GM12873 (cell line): Measurements from ENCODE around the gene C3AR1.

Experiments used
- TF ChIP-seq, protein P1 (sequence below): IDR thresholded peaks from 2 replicates; pipeline ENCODE4 v1.5.1; 2012; ENCODE audit warnings: low read depth, mild to moderate bottlenecking, moderate library complexity, low read length, control low read depth; ENCODE audit not compliant: insufficient read depth; ENCODE audit errors: missing control alignments

C3AR1 gene

DNA sequence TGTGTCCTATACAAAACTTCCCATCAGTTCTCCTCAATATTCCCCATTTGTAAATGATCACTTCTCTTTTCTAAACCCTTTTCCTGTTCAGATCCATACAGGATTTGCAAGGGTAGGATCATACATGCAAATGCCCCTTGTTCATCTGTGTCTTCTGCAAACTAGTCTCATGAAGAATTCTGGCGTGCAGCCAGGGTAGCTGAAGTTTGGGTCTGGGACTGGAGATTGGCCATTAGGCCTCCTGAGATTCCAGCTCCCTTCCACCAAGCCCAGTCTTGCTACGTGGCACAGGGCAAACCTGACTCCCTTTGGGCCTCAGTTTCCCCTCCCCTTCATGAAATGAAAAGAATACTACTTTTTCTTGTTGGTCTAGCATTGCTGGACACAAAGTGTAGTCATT lies 11.3 kb downstream of the C3AR1 start:
- TF ChIP-seq, protein P1, sequence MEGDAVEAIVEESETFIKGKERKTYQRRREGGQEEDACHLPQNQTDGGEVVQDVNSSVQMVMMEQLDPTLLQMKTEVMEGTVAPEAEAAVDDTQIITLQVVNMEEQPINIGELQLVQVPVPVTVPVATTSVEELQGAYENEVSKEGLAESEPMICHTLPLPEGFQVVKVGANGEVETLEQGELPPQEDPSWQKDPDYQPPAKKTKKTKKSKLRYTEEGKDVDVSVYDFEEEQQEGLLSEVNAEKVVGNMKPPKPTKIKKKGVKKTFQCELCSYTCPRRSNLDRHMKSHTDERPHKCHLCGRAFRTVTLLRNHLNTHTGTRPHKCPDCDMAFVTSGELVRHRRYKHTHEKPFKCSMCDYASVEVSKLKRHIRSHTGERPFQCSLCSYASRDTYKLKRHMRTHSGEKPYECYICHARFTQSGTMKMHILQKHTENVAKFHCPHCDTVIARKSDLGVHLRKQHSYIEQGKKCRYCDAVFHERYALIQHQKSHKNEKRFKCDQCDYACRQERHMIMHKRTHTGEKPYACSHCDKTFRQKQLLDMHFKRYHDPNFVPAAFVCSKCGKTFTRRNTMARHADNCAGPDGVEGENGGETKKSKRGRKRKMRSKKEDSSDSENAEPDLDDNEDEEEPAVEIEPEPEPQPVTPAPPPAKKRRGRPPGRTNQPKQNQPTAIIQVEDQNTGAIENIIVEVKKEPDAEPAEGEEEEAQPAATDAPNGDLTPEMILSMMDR: no peak

DNA sequence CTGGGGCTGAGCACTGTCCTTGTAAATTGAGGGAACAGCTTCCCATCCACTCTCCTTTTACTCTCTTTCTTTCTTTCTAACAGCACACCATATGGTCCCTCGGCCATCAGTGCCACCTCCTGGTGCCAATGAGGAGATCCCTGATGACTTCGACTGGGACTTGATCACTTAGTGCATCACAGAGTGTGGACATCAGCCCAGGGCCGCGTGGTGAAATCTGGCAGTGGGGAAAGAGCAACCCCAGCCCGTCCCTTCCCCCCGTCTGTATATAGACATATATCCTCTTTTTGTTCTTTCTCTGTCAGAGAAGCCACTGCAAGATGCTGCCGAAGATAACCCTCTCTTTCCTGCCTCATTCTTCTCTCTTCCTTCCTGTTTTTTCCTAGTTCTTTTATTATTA lies 13.5 kb downstream of the C3AR1 start:
- TF ChIP-seq, protein P1: no peak

DNA sequence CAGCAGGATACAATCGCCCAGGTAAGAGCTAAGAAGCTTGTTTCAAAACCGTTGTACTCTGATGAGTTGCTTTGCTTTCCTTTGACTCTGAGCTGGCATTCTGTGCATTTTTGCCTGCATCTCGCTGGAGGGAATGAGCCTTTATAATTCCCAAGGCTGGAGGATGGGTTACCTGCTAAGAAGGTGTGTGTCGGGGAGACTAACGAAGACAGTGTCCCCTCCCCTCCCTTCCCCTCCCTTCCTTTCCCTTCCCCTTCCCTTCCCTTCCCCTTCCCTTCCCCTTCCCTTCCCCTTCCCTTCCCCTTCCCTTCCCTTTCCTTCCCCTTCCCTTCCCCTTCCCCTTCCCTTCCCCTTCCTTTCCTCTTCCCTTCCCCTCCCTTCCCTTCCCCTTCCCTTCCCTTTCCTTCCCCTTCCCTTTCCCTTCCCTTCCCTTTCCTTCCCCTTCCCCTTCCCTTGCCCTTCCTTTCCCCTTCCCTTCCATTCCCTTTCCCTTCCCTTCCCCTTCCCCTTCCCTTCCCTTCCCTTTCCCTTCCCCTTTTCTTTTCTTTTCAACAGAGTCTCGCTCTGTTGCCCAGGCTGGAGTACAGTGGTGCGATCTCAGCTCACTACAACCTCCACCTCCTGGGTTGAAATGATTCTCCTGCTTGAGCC lies 15.4 kb downstream of the C3AR1 start:
- TF ChIP-seq, protein P1: no peak

DNA sequence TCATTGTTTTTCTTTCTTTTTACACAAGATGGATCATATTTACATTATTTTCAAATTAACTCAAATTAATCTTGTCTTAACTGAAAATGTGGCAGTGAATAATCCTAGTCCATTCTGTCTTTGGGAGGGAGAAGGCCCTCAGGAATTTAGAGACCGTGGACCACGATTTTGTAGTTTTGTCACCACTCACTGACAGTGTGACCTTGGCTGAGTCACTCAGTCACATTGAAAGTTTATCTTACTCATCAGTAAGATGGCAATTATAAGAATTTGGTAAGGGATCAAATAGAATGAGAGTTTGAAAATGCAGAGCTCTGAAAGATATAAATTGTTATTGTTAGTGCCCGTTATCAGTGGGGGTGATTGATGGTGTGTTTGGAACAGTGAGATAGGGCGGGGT lies 17.3 kb downstream of the C3AR1 start:
- TF ChIP-seq, protein P1: no peak

DNA sequence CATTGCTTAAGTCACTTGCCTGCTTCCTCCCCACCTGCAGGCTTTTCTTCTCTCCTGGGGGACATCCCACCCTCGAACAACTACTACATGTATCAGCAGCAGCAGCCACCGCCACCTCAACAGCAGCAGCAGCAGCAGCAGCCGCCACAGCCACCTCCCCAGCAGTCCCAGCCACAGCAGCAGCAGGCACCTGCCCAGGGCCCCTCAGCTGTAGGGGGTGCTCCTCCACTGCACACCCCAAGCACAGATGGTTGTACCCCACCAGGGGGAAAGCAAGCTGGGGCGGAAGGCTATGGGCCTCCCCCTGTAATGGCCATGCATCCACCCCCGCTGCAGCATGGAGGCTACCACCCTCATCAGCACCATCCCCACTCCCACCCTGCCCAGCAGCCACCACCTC lies 18.3 kb downstream of the C3AR1 start:
- TF ChIP-seq, protein P1: no peak

DNA sequence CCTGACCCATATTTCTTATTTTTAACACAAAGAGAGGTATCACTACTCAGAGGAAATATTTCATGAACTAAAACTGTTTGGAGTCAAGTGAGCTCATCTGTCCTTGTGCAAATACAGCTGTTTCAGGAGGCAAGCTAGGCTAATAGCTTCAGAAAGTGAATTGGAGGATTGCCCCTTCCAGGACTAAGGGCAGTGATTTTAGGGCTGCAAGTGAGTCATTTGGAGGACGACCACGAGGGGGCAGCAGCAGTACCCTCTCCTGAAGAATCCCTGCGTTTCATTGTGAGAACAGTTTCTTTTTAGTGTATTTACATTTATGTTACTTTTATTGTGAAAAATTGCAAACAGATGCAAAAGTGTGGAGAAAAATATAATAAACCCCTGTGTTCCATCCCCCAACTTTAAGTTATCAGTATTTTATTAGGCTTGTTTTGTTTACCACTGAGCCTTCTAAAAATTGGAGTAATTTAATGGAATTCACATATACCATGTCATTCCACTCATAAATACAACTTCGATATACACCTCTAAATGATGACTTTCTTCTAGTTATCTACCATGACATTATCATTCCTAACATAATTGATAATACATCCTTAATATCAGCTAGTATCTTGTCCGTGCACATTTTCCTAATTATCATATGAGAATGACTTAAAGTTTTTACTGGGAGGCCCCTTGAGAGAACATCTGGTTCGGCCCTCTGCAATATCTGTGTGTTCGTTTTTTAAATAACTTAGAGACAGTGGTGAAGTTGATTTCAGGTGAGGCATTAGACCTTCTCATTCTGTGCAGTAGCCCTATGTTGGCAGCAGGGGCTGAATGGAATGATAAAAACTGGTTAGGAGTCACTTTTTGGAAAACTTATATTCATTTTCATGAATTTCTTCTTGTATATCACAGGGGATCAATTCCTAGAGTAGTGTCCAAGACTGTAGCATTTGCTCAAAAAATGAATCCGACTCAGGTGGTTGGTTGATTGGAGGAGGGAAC lies 19.9 kb downstream of the C3AR1 start:
- TF ChIP-seq, protein P1: peak; percentile 91

DNA sequence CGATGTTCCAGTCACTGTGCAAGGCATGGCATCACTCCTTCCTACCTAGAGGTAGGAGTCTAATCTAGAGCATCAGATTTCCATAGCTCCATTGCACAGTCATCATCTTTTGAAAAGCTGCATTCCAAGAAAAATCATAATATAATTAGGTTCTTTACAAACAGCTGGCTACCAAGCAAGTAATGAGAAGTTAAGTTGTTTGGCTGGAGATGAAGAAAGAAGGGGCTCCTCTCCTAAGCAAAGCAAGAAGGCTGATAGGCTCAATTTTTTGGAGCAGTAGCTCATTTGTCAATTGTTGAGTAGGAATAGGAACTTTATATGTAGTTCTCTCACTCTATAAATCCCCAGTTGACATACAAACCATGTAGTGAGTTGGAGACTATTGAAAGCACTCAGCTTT lies 25.4 kb downstream of the C3AR1 start:
- TF ChIP-seq, protein P1: no peak
